Testis (tissue), 2 donors: ENCODE data around the gene AHCY.
"Not testable (repeated sequence)": the region's sequence is repeated elsewhere in the genome, so short reads cannot be mapped to it uniquely, and the experiment has no call there.

Experiments used
- POLR2A ChIP-seq: fragments of 450-650 bp; IDR thresholded peaks from one replicate; pipeline ENCODE4 v1.6.1; 2017; ENCODE audit warnings: antibody characterized with exemption, mild to moderate bottlenecking, moderate library complexity
- TF ChIP-seq, protein P1 (sequence below), 3 experiments: fragments of 450-650 bp in 2 of 3; fragments of 200-600 bp in 1 of 3; sonication (generic) in 1 of 3; IDR thresholded peaks; one replicate each; pipeline ENCODE4 v1.5.1; 2016 to 2019; ENCODE audit warnings: antibody characterized with exemption in 3 of 3, mild to moderate bottlenecking in 2 of 3, moderate library complexity in 1 of 3

DNA sequence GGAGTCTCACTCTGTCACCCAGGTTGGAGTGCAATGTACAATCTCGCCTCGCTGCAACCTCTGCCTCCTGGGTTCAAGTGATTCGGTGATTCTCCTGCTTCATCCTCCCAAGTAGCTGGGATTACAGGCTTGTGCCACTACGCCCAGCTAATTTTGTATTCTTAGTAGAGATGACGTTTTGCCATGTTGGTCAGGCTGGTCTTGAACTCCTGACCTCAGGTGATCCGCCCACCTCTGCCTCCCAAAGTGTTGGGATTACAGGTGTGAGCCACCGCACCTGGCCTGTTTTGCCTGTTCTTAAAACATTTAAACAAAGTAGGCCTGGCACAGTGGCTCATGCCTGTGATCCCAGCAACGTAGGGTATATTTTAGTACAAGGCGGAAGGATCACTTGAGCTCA is 38.0 kb upstream of the AHCY start:
- TF ChIP-seq, protein P1, sequence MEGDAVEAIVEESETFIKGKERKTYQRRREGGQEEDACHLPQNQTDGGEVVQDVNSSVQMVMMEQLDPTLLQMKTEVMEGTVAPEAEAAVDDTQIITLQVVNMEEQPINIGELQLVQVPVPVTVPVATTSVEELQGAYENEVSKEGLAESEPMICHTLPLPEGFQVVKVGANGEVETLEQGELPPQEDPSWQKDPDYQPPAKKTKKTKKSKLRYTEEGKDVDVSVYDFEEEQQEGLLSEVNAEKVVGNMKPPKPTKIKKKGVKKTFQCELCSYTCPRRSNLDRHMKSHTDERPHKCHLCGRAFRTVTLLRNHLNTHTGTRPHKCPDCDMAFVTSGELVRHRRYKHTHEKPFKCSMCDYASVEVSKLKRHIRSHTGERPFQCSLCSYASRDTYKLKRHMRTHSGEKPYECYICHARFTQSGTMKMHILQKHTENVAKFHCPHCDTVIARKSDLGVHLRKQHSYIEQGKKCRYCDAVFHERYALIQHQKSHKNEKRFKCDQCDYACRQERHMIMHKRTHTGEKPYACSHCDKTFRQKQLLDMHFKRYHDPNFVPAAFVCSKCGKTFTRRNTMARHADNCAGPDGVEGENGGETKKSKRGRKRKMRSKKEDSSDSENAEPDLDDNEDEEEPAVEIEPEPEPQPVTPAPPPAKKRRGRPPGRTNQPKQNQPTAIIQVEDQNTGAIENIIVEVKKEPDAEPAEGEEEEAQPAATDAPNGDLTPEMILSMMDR (IDR thresholded peaks at IDR 0.05): not testable (repeated sequence)
- not testable (repeated sequence) for TF ChIP-seq POLR2A
